CD4-positive, alpha-beta T cell treated with Interleukin-10 for 1 hour (primary cell): ENCODE data around the gene PTGR1.
A peak's percentile ranks its signal among the peaks of the same experiment; 100 is the strongest.

Experiments
- DNase-seq: peaks from one replicate; pipeline ENCODE4 v3.0.0-alpha.2; 2020

The PTGR1 gene

GRCh38 chr9:111531716-111532115, 67.7 kb downstream of the PTGR1 start:
- DNase-seq = no peak

- DNase-seq = no peak
Measured at GRCh38 chr9:111529787-111530186, 69.7 kb downstream of the PTGR1 start.

- DNase-seq = no peak
Measured at GRCh38 chr9:111527347-111527746, 72.1 kb downstream of the PTGR1 start.

GRCh38 chr9:111525056-111525977, 74.1 kb downstream of the PTGR1 start, which contains the start of gene ZNF483:
Gene ZNF483, plus strand, starts transcription at chr9:111525179. Its CDS starts 2,217 bp downstream, at chr9:111527396.
- DNase-seq = peak; percentile 76

- DNase-seq = no peak
Measured at GRCh38 chr9:111524731-111525055, 74.8 kb downstream of the PTGR1 start.

- DNase-seq = no peak
Measured at GRCh38 chr9:111516061-111516465, 83.4 kb downstream of the PTGR1 start.

- no peak for DNase-seq
Measured at GRCh38 chr9:111514967-111515366, 84.5 kb downstream of the PTGR1 start.
